ENCODE measurements around the gene MELK.

Gene MELK

DNA sequence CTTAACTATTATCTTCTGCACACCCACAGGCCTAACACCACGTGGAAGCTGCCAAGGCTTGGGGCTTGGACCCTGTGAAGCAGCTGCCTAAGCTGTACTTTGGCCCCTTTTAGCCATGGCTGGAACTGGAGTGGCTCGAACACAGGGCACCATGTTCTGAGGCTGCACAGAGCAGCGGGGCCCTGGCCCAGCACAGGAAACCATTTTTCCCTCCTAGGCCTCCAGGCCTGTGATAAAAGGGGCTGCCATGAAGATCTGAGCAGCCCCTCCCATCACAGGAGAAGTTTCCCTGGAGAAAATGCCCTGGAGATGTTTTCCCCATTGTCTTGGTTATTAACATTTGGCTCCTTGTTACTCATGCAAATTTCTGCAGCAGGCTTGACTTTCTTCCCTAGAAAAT is 126.3 kb downstream of the MELK start:
- TF ChIP-seq, protein P1, sequence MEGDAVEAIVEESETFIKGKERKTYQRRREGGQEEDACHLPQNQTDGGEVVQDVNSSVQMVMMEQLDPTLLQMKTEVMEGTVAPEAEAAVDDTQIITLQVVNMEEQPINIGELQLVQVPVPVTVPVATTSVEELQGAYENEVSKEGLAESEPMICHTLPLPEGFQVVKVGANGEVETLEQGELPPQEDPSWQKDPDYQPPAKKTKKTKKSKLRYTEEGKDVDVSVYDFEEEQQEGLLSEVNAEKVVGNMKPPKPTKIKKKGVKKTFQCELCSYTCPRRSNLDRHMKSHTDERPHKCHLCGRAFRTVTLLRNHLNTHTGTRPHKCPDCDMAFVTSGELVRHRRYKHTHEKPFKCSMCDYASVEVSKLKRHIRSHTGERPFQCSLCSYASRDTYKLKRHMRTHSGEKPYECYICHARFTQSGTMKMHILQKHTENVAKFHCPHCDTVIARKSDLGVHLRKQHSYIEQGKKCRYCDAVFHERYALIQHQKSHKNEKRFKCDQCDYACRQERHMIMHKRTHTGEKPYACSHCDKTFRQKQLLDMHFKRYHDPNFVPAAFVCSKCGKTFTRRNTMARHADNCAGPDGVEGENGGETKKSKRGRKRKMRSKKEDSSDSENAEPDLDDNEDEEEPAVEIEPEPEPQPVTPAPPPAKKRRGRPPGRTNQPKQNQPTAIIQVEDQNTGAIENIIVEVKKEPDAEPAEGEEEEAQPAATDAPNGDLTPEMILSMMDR (IDR thresholded peaks at IDR 0.05; ENCODE audit: low read length), result no peak
- no peak for TF ChIP-seq EZH2 (IDR thresholded peaks at IDR 0.05; ENCODE audit: borderline replicate concordance, low read length)
- H4K20me1 ChIP-seq (ENCODE audit: insufficient read depth, low read length), result no peaks in the 10 kb centered on the region
- H3K4me3 ChIP-seq (ENCODE audit: low read depth, low read length, poor library complexity, severe bottlenecking), result no peak overlapping the region
- H3K9me3 ChIP-seq (ENCODE audit: low read length), result no peaks in the 10 kb centered on the region
- no peaks in the 10 kb centered on the region; the same call in 1 of the 2 replicates for H3K36me3 ChIP-seq (ENCODE audit: insufficient read depth, low read length)
- H3K27ac ChIP-seq (ENCODE audit: low read depth, low read length, poor library complexity, severe bottlenecking), result no peak overlapping the region
- no peak overlapping the region for H3K4me2 ChIP-seq (ENCODE audit: low read length)
- H3K9ac ChIP-seq (ENCODE audit: low read length), result no peak overlapping the region
- no peak overlapping the region for H2AFZ ChIP-seq (ENCODE audit: low read length)
- H3K27me3 ChIP-seq (ENCODE audit: insufficient read depth, low read length), result no peaks in the 10 kb centered on the region
- no peaks in the 10 kb centered on the region for H3K9me2 ChIP-seq (ENCODE audit: low read depth, low read length)
- no peaks in the 10 kb centered on the region for H3K79me2 ChIP-seq (ENCODE audit: insufficient read depth, low read length)
- no peaks in the 10 kb centered on the region for H3K4me1 ChIP-seq (ENCODE audit: insufficient read depth, low read length, severe bottlenecking)
- H3F3A ChIP-seq (ENCODE audit: insufficient read depth, low read length), result no peaks in the 10 kb centered on the region

DNA sequence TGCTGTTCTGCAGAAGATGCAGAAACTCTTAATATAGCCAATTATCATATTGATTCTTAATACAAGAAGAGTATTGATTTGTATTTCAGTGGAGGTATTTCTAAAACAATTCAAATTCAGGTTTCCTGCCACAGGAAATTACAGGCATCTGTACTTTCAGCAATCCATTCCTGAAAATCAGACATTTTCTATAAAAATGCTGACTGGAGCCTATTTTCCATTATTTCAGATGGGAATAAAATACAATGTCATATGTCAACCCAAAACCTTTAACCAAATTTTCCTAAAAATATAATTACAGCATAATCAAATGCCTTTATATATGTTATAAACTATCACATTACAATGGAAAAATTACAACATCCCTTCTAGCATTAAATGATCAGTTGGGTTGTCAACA is 131.5 kb downstream of the MELK start:
- H3K27me3 ChIP-seq (ENCODE audit: insufficient read depth, low read length), result no peaks in the 10 kb centered on the region; the same call in 1 of the 2 replicates
- H3F3A ChIP-seq (ENCODE audit: insufficient read depth, low read length), result no peaks in the 10 kb centered on the region
- no peaks in the 10 kb centered on the region for H3K4me1 ChIP-seq (ENCODE audit: insufficient read depth, low read length, severe bottlenecking)
- H3K9me2 ChIP-seq (ENCODE audit: low read depth, low read length), result no peaks in the 10 kb centered on the region
- H3K9me3 ChIP-seq (ENCODE audit: low read length), result no peaks in the 10 kb centered on the region
- no peaks in the 10 kb centered on the region for H4K20me1 ChIP-seq (ENCODE audit: insufficient read depth, low read length)
- TF ChIP-seq EZH2 (IDR thresholded peaks at IDR 0.05; ENCODE audit: borderline replicate concordance, low read length), result no peak
- TF ChIP-seq, protein P1 (IDR thresholded peaks at IDR 0.05; ENCODE audit: low read length), result no peak
- no peak overlapping the region for H3K4me3 ChIP-seq (ENCODE audit: low read depth, low read length, poor library complexity, severe bottlenecking)
- H2AFZ ChIP-seq (ENCODE audit: low read length), result no peak overlapping the region
- H3K36me3 ChIP-seq (ENCODE audit: insufficient read depth, low read length), result no peaks in the 10 kb centered on the region
- no peaks in the 10 kb centered on the region for H3K79me2 ChIP-seq (ENCODE audit: insufficient read depth, low read length)
- no peak overlapping the region for H3K9ac ChIP-seq (ENCODE audit: low read length)
- H3K4me2 ChIP-seq (ENCODE audit: low read length), result no peak overlapping the region
- no peak overlapping the region for H3K27ac ChIP-seq (ENCODE audit: low read depth, low read length, poor library complexity, severe bottlenecking)

DNA sequence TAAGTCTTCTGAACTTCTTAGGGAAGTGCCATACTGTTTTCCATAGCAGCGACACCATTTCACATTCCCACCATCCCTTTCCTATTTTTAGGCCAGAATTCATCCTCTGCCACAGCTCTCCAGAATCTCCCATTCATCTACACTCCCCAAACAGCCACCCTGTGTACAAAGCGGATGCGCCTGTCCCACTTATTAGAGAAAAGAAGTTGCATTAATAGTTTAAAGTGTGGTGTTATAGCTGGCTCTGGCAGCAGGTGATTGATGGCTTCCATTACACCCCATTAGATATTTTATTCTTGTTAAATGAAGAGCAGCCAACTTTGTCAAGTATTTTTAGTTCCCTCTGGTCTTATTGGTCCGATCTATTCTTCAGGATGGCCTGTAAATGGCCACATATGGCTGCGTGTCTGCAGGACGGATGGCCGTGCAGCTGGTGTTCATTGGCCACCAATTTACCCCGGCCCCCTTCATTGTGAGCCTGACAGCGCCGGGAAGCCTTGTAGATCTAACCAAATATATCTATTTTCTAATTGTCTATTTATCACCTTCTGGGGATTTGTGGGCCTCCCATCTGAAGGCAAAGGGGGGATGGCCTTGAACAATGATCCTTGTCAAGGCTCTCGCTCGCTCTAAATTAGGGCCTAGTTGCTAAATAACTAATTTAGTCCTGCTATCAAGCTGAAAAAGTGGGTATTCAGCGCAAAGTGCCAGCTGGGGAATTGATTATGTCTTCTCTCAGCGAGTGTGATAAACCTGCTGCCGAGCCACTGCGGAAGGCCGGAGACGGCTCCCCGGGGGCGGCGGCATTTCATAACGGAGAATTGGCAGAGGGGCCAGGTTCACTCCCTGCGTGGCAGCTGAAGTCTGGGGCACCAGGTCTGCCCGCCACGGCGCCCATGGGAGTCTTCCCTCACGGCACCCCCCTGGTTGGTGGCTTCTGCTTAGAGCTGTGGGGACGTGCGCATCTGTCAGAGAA is 141.1 kb downstream of the MELK start:
- Histone ChIP-seq H3K36me3 (ENCODE audit: insufficient read depth, low read length) (no peaks in the 10 kb centered on the region), H3K9me2 (ENCODE audit: low read depth, low read length) (no peaks in the 10 kb centered on the region), H3K4me3 (ENCODE audit: low read depth, low read length, poor library complexity, severe bottlenecking) (no peak overlapping the region), H3K27me3 (ENCODE audit: insufficient read depth, low read length) (no peaks in the 10 kb centered on the region; the same call in 1 of the 2 replicates), H3K9me3 (ENCODE audit: low read length) (no peaks in the 10 kb centered on the region), H2AFZ (ENCODE audit: low read length) (no peak overlapping the region), H3K9ac (ENCODE audit: low read length) (no peak overlapping the region), H3K4me1 (ENCODE audit: insufficient read depth, low read length, severe bottlenecking) (no peaks in the 10 kb centered on the region), H3K79me2 (ENCODE audit: insufficient read depth, low read length) (no peaks in the 10 kb centered on the region), H3F3A (ENCODE audit: insufficient read depth, low read length) (no peaks in the 10 kb centered on the region), H3K4me2 (ENCODE audit: low read length) (no peak overlapping the region), H3K27ac (ENCODE audit: low read depth, low read length, poor library complexity, severe bottlenecking) (no peak overlapping the region), H4K20me1 (ENCODE audit: insufficient read depth, low read length) (no peaks in the 10 kb centered on the region)
- TF ChIP-seq, protein P1 (IDR thresholded peaks at IDR 0.05; ENCODE audit: low read length), result no peak
- TF ChIP-seq EZH2 (IDR thresholded peaks at IDR 0.05; ENCODE audit: borderline replicate concordance, low read length), result no peak

All from OCI-LY1 (cell line).